ENCODE results near the gene REEP1.
"Not testable (repeated sequence)": the region's sequence is repeated elsewhere in the genome, so short reads cannot be mapped to it uniquely, and the experiment has no call there.

Gene REEP1

GRCh38 chr2:86350751-86351150, 13.3 kb upstream of the REEP1 start:
- Histone ChIP-seq H3K27ac (no peak overlapping the region), H3K4me3 (no peak overlapping the region)

GRCh38 chr2:86347401-86347800, 10.0 kb upstream of the REEP1 start:
- no peak overlapping the region for H3K4me3 ChIP-seq

GRCh38 chr2:86345783-86346370, 8.5 kb upstream of the REEP1 start:
- H3K4me3 ChIP-seq, H3K27ac ChIP-seq: not testable (repeated sequence)

More at GRCh38 chr2:86347401-86347800, 10.0 kb upstream of the REEP1 start:
- no peak overlapping the region for H3K27ac ChIP-seq

GRCh38 chr2:86344404-86344803, 7.0 kb upstream of the REEP1 start:
- Histone ChIP-seq H3K27ac (no peak overlapping the region), H3K4me3 (no peak overlapping the region)

GRCh38 chr2:86342488-86342887, 5.1 kb upstream of the REEP1 start:
- no peak overlapping the region for H3K4me3 ChIP-seq
- no peak overlapping the region for H3K27ac ChIP-seq

GRCh38 chr2:86341470-86341869, 4.0 kb upstream of the REEP1 start:
- no peak overlapping the region for H3K4me3 ChIP-seq
- H3K27ac ChIP-seq: no peak overlapping the region

GRCh38 chr2:86338778-86339295, 1.4 kb upstream of the REEP1 start:
- no peak overlapping the region for H3K4me3 ChIP-seq

GRCh38 chr2:86336675-86337243, 667 bp downstream of the REEP1 start:
- Histone ChIP-seq H3K27ac (peak overlapping the region in 1 of 21 experiments; percentile 10), H3K4me3 (peak overlapping the region; percentile 24 to 53 (median 30))

More at GRCh38 chr2:86338778-86339295, 1.4 kb upstream of the REEP1 start:
- H3K27ac ChIP-seq: no peak overlapping the region

- Histone ChIP-seq H3K4me3 (peak overlapping the region in 1 of 7 experiments; percentile 51), H3K27ac (no peak overlapping the region)
Measured at GRCh38 chr2:86335865-86336674, 1.4 kb downstream of the REEP1 start.

- no peak overlapping the region for H3K4me3 ChIP-seq
- H3K27ac ChIP-seq: no peak overlapping the region
Measured at GRCh38 chr2:86333378-86333777, 4.0 kb downstream of the REEP1 start.

- no peak overlapping the region for H3K27ac ChIP-seq
- no peak overlapping the region for H3K4me3 ChIP-seq
Measured at GRCh38 chr2:86332654-86333053, 4.8 kb downstream of the REEP1 start.

- no peak overlapping the region for H3K4me3 ChIP-seq
- no peak overlapping the region for H3K27ac ChIP-seq
Measured at GRCh38 chr2:86331384-86331783, 6.0 kb downstream of the REEP1 start.

GRCh38 chr2:86330001-86330400, 7.4 kb downstream of the REEP1 start:
- H3K4me3 ChIP-seq: no peak overlapping the region
- no peak overlapping the region for H3K27ac ChIP-seq

- H3K4me3 ChIP-seq: no peak overlapping the region
- no peak overlapping the region for H3K27ac ChIP-seq
Measured at GRCh38 chr2:86323273-86324021, 14.0 kb downstream of the REEP1 start.

GRCh38 chr2:86319700-86320580, 17.5 kb downstream of the REEP1 start:
- Histone ChIP-seq H3K4me3 (no peak overlapping the region), H3K27ac (no peak overlapping the region)

GRCh38 chr2:86315084-86315483, 22.3 kb downstream of the REEP1 start:
- no peak overlapping the region for H3K27ac ChIP-seq
- H3K4me3 ChIP-seq: no peak overlapping the region

GRCh38 chr2:86314125-86314524, 23.3 kb downstream of the REEP1 start:
- H3K27ac ChIP-seq: no peak overlapping the region

GRCh38 chr2:86313341-86313740, 24.1 kb downstream of the REEP1 start:
- H3K4me3 ChIP-seq: no peak overlapping the region
- H3K27ac ChIP-seq: no peak overlapping the region

More at GRCh38 chr2:86314125-86314524, 23.3 kb downstream of the REEP1 start:
- H3K4me3 ChIP-seq: no peak overlapping the region

GRCh38 chr2:86311879-86312278, 25.5 kb downstream of the REEP1 start:
- Histone ChIP-seq H3K27ac (no peak overlapping the region), H3K4me3 (no peak overlapping the region)
